Daoy (cell line): Measurements from ENCODE around the gene TBC1D8. TPM values are rescaled to one million over a fixed set of nuclear protein-coding genes. Genes with fewer than 3 reads are reported as not detected.

Experiments used
- DNase-seq: peaks from one replicate; pipeline ENCODE4 v3.0.0-alpha.2; 2015; ENCODE audit warnings: low read depth
- total RNA-seq: library from RNA; depleted of rRNA; stranded (reverse); fragments of >200 nt; shearing (Covaris generic); gene quantifications from 2 replicates; pipeline ENCODE4 v1.2.3, GENCODE V29; 2014

The TBC1D8 gene
- total RNA-seq, 1 experiment from 2014 or later = 4.4 TPM

DNA sequence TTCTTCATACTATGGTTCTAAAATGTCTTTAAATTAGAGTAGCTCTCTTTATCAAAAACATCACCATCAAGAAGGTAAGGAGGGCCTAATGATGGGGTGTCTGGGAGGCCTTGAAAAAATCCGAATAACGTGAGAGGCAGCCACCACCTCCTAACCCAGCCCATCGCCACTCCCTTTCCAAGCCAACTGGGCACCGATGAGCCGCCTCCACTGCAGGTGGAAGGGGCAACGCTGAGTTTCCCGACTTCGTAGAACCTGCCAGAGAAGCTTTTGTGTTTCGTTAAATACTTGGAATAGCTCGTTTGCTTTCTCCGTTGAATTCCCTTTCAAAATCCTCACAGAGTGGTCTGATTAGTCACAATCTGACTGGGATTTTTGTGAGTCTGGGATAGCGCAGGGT, 171.1 kb downstream of the TBC1D8 start:
- DNase-seq = no peak

DNA sequence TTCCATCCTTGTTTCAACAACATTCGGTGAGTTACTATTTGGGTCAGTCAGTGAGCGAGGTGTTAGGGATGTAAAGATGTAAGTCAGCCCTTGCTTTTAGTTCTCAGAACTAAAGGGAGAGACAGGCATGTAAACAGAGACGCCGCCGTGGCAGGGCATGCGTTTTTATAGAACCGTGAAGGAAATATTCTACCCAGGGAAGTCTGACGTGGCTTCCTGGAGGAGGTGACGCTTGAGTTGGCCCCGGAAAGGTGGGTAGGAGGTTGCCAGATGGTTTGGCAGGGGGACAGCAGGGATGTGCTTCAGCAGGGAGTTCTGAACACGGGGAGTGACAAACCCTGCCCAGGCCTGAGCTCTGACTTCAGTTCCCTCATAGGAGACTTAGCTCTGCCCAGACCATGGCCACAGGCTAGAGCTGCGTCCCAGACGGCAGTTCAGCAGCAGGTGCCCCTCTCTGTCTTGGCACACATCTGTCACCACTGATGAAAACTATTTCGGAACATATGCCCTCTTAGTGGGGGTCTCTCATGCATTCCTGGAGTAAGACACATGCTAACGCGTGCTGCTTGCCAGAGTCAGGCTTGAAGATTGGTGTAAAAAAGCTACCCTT, 172.5 kb downstream of the TBC1D8 start:
- peak; percentile 76 for DNase-seq

DNA sequence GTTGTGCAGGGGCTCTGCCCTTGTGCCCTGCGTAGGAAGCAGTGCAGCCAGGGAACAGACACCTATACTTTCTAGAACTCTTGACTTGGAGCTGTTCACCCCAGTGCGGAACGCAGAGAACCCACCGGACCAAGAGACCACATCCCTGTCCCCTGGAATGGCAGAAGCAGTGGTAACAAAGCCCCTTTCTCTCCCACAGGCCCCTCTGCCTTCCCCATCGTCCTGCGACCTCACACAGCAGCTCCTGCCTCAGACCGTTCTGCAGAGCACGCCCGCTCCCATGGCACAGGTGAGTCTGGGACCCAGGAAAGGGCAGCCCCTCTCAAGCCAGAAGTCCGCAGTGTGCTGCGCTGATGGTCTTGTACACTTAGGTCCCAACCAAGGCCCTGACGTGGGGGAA, 173.7 kb downstream of the TBC1D8 start:
- DNase-seq = no peak

DNA sequence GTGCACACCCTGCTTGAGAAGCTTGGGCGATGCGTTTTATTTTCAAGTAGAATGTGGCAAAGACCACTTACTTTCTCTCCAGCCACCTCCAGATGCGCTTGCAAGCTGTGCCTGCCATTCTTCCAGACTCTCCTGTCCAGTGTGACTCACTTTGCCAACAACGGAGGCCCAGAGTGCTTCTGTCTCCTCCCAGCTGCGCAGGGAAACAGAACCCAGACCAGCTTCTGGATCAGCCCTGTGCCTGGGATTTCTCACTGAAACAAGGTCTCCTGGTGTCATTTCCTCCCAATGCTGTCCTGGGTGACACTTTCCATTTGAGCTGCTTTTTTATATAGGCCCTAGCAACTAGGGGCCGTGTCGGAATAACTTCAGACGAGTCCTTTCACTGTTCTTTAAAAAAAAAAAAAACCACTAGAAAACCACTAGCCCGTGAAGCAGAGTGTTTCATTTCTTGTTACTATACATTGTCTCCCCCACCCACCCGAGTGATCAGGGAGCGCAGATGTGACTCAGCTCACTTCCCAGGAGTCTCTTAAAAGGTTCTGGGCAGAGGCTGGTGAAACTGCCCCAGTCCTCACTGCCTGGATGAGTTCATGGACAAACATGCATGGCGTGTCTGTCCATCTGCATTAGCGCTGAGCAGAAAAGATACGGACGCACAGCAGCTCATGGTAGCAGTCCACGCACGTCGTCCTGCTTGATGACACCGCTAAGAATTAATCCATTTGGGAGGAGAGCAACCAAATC, 174.4 kb downstream of the TBC1D8 start:
- DNase-seq = peak; percentile 82

DNA sequence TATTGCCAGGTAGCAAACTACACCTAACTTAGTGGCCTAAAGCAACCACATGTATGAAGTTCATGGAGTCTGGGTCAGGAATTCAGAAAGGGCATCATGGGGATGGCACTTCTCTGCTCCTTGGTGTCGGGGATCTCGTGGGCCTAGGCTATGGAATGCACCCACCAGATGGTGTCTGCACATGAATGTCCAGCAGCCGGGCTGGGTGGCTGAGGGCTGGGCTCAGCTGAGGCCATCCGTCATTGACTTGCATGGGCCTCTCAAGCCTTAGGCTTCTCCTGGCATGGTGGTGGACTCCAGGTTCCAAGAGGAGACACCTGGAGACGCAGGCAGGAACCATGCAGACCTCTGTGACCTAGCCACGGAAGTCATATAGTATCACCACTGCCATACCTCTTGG, 175.1 kb downstream of the TBC1D8 start:
- DNase-seq = no peak

DNA sequence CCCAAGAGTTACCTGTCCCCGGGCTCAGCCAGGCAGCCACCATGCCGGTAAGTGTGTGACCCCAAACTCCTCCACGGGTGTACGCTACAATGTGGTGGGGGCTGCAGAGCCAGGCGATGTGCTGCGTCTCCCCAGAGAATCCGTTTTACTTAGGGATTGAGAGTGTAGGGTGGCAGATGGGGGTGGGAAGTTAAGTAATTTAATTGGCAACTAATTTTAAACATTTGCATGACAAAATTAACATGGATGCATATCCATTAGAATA, 175.7 kb downstream of the TBC1D8 start:
- DNase-seq = no peak

DNA sequence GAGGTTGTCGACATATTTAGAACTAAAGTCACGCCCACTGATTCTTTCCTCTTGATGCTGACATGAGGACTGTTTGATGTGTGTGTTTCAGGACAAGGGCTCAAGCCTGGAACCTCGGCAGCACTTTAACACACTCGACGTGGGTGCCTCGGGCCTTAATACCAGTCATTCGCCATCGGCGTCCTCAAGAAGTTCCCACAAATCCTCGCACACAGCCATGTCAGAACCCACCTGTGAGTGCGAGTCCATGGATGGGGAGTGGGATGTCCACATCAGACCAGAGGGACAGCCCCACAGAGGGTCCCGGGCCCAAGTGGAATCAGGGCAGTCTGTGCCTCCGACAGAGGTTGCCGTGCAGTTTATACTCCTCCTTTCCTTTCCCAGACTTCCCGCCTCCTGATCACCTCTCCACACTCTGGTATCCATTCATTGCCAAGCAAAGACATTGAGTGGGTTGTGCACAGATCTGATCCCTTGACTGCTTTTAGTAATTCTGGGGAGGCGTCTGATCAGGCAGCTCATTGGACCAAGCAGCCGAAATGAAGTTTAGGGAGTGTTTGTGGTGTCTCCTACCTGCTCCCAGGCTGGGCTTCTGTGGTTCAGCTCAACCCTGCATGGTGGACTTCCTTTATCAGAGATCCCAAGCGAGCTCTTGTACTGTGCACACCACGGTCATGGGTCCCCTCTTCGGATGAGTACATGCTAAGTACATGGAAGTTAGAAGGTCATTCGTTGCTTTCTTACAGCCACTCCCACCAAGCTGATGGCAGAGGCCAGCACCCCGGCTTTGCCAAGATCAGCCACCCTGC, 176.3 kb downstream of the TBC1D8 start:
- DNase-seq = no peak

DNA sequence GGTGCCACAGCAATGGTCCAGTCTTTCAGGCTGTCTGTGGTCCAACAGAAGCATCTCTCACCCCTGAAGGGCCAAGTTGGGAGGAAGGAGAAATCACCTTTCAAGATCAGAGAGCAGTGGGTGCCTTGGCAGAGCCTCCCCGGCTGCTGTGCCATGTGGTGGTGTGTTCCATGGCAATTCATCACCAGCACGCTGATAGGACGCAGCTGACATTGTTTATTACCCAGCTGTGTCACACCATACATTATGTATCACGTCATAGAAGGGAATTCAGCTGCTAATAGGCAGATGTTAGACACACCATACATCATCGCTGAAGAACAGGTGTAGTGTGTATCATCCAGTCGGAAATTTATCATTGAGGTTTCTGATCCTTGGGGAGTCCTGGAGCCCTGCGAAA, 178.7 kb downstream of the TBC1D8 start:
- no peak for DNase-seq

DNA sequence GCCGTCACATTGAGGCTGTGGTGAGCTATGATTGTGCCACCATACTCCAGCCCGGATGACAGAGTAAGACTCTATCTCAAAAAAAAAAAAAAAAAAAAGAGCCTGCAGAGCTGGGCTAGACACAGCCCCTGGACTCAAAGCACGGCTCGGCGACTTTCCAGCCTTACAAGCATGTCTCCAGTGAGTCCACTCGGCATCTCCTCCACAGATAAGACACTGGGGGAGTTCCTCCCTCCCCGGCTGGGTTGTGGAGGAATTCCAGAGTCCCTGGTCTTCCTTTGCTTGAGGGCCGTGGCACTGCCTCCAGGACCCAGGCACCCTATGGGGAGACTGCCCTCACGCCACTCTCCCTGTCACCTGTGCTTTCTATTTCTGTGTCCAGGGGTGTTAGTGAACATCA, 180.0 kb downstream of the TBC1D8 start:
- DNase-seq = no peak

DNA sequence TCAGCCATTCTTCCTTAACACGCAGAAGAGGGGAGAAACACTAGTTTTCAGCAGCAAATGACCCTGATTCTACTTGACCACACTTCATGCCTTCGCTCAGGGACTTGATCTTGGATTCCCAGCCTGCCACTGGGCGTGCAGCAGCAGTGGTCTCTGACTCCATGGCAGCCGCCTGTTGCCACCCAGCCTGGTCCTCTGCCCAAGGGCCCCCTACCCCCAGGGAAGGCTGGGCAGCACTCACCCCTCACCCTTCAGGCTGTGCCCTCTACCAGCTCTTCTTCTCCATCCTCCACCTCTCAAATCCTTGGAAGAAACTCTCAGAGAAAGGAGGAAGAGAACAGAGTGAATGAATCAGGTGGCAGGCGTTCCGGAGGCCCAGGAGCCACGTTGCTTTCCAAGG, 181.2 kb downstream of the TBC1D8 start:
- DNase-seq = no peak

DNA sequence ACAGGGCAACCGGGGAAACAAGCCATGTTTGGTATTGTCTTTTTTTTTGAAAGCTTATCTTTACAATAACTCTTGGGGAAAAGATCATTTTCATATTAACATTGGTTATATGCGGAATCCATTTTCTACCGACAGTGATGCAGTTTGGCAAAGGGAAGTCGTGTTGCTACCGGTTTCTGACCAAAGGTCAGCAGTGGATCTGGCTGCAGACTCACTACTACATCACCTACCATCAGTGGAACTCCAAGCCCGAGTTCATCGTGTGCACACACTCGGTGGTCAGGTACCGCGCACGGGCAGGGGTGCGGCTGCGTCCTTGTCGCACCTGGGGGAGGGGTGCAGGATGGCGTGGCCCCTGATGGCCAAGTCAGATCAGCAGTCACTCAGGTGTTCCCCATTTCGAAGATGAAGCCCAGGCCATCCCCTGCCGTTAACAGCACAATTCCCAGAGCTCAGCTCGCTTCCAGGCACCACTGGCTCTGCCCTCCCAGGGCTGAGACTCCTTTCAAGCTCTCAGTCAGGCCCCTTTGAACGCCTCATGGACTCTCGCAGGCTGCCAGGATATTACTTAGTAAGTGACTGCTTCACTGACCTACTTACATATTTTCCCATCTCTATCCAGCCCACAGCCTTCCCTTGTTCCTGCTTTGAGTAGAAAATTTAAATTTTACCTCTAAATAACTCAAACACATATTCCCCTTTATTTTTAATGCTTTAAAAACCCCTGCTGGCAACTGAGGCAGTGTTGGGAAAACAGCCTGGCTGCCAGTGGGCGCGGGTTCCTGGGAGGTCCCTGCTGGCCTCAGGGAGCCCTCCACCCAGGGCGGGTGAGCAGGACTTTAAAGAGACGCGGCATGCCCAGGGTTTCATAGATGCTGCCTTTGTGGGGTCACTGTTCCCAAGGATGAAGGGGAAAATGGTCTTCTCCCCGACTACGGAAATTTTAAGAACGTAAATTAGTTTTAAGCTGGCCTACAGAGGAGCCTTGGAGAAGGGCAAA, 182.7 kb downstream of the TBC1D8 start:
- no peak for DNase-seq

DNA sequence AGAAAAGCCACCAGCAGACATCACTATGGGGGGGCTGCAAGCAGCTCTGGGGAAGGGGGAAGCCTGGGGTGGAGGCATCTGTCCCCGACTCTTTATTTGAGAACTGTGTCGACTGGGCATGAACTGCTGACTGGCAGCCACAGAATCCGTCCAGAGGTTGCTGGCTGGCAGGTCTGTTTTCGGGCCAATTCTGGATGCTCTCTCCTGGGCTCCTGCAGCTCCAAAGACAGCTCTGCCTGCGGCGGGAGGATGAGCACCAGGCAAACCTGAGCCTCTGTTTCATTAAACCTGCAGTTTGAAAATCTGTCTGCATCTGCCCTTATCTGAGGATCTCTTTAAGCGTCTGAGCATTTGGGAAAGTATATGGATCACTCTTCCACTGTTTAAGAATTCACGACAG, 183.5 kb downstream of the TBC1D8 start:
- DNase-seq = no peak

DNA sequence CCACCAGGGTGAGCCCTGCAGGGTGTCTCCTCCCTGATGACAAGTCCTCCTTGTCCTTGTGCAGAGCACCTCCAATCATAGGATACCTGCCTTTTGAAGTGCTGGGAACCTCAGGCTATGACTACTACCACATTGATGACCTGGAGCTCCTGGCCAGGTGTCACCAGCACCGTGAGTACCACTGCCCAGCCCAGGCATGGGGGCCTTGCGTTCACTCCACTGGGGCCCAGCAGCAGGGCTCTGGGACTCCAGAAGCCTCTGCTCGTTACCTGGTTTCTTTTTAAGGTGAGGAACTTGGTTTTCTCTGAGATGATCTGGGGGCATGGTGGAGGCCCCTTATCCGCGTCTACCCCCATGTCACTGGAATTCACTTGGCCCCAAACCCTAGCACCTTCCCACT, 185.6 kb downstream of the TBC1D8 start:
- no peak for DNase-seq

DNA sequence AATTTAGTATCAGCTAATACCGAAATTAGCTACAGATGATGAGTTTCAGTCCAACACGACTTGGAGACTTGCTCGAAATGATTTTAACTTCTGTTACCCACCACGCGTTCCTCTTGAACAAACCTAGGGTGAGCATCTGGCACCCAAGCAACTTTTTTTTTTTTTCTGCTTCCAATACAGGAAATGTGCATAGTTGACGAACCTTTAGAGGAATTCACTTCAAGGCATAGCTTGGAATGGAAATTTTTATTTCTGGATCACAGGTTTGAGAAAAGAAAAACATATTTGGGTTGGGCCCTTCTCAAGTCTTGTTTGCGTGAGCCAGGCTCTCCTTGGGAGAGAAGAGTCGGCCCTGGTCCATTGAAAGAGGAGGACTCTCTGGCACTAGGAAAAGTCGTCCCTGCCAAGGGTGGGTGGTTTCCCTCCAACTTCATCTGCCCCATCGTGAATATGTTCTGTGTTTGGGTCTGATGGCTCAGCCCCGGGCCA, 186.5 kb downstream of the TBC1D8 start:
- DNase-seq = no peak

DNA sequence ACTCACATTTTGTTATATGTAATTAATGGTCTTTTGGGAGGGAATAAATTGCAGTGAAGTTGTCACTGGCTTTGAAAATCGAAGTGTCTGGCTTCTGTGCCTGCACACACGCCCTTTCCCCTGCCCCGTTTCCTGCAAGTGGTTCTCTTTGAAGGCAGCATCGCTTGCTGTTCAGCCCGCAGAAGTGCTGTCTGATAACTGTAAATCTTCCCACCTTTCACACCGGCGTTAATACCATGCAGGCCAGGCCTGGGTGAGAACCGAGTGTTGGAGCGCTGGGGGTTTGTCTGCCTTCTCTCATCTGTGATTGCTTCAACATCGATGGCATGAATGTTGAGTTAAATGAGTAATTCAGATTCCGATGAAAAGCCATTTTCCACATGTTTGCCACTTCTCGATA, 187.0 kb downstream of the TBC1D8 start:
- no peak for DNase-seq

DNA sequence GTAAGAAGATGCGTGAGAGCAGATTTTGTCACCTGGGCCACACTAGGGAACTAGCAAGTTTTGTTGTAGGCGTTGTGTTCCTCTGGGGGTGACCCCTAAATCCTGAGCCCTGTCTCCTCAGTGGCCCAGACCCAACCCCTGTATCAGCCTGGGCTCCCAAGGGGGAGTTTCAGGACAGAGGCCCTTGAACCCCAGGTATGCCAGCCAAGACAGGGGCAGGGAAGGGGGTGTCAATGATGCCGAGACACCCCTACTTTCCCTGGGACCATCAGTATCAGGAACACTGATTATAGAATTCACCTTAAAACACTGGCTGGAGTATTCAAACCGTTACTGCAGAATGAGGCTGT, 188.2 kb downstream of the TBC1D8 start:
- DNase-seq = no peak

DNA sequence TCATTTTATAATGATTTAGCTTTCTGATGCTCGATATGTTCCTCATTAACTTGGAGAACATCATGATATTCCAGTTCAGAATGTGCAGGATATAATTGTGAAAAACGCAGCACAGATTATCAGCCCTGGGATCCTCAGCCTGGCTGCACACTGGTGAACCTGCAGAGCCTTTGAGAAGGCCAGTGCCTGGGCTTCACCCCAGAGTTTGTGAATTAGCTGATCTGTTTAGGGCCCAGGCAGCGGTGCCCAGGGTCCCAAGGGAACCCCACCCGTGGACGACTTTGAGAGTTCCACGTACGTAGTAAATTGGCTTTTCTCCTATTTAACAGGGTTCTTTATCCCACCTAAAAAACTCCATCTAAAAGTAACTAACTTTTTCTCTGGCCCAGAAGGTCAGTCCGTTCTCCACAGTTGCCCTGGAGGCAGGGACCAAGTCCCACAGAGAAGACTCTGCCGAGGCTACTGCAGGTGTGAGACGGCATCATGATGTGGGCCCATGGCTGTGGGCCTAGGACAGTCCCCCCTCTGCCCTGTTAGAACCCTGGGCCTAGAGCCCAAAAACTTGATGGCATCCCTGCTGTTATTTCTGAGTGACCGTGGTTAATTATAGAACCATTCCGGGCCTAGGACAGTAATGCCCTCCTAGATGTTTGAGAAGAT, 188.7 kb downstream of the TBC1D8 start:
- DNase-seq = no peak

DNA sequence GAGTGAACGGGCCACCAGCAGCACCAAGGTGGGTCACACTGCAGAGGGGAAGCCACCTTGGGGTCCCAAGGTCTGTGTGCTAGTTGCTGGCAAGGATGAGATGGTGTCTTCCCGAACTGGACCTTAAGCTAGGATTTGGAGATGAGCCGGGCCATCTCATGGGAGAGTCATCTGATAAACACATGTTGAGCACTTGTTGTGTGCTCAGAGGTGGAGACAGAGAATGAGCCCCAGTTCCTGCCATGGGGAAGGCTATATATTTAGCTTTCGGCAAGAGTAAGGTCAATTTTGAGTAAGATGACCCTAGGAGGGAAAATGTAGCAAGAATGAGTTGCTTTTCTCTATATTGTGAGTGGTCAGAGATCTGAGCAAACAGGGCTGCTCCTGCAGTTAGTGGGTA, 190.5 kb downstream of the TBC1D8 start:
- DNase-seq = no peak

DNA sequence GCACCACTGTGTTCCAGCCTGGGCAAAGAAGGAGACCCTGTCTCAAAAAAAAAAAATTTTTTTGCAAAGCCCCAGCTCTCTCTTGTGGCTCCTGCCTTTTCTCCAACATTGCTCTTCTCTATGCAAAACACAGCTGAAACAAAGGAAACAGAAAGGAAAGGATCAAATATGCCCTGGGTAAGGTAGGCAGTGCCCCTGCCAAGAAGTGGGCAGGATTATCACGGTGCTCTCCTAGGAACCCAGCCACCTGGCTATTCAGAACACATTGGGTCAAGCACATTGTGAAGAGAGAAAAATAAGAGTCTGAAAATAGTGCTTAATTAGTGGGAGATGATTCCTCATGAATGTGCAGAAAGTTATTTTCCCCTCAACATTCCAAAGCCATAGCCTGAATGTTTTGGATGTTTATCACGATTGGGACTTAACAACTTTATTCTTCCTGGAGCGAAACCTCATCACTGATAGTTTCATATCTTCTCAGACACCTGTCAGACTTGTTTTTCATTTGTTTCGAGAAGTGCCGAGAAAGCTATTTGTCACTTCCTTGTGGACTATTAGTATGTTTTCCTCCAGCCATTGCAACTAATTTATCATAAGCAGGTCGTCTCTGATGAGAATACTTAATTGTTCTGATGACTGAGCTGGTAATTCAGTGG, 191.8 kb downstream of the TBC1D8 start:
- DNase-seq = no peak

DNA sequence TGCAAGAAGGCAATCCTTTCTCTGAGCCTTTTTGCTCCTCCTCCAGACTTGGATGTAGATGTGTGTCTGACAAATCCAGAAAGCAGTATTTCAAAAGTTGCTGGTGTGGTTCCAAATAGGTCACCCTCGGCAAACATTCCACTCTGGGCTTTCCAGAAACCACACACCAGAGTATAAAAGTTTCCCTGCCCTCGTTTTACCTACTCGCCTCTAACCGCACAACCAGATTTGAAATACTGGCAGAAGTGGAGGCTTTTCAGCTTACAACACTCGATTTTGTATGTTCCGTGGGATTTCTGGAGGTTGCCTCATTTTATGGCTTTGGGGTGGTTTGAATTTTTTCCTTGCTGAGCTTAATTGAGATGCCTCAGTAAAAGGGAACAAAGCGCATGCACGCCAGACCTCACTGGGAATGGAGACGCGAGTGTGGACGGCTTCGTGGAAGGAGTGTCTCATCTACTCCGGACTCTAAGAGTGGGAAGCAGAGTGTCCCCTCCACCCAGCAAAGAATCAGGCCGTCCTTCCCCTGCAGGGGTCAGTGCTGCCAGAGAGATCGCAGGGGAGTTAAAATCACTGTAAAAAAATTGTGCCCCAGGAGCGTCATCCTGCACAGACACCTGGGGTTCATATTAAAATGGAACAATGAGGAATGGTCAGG, 193.1 kb downstream of the TBC1D8 start:
- peak; percentile 80 for DNase-seq
